Lower lobe of right lung (tissue), 2 donors: Measurements from ENCODE around the gene INHA. TPM values are rescaled to one million over a fixed set of nuclear protein-coding genes. Genes with fewer than 3 reads are reported as not detected.

Experiments
- ATAC-seq, 2 donors: fragments of 200-7000 bp; cut with Tn5 transposase; one replicate each; pipeline ENCODE4 v1.9.1; 2020 to 2022; ENCODE audit warnings: mild to moderate bottlenecking in 2 of 2, moderate library complexity in 2 of 2
- DNase-seq: peaks from one replicate; pipeline ENCODE4 v3.0.0-alpha.2; 2020
- H3K27ac ChIP-seq: fragments of 200-600 bp; one replicate; pipeline ENCODE4 v1.8.0; 2022
- H3K27me3 ChIP-seq: fragments of 200-600 bp; one replicate; pipeline ENCODE4 v1.8.0; 2022; ENCODE audit warnings: low read depth
- H3K36me3 ChIP-seq: fragments of 200-600 bp; one replicate; pipeline ENCODE4 v1.8.0; 2022; ENCODE audit warnings: mild to moderate bottlenecking
- H3K4me1 ChIP-seq: fragments of 200-600 bp; one replicate; pipeline ENCODE4 v1.8.0; 2022
- H3K4me3 ChIP-seq: fragments of 200-600 bp; one replicate; pipeline ENCODE4 v1.8.0; 2022; ENCODE audit warnings: mild to moderate bottlenecking
- H3K9me3 ChIP-seq: fragments of 200-600 bp; one replicate; pipeline ENCODE4 v1.8.0; 2022
- CTCF ChIP-seq: fragments of 200-600 bp; IDR thresholded peaks from one replicate; pipeline ENCODE4 v1.8.0; 2022; ENCODE audit warnings: antibody characterized with exemption, mild to moderate bottlenecking
- intact Hi-C: fragments of 100-400 bp; cut with DNase I; formaldehyde crosslinking; loops from one replicate; pipeline ENCODE4 v1.11.0; 2022
- total RNA-seq: library from RNA; stranded (reverse); fragmentation: NEBNext Ultra II Directional; extraction: Animal tissue kit (Norgen Biotek cat#: 25700); gene quantifications from one replicate; pipeline ENCODE4 v1.2.1, GENCODE V29; 2021
- donor health status: DM: no; HTN: yes; CAD: no; lungs with severe emphysema.

Gene INHA
- total RNA-seq, 1 donor from 2014 or later, result not detected

- Histone ChIP-seq H3K4me1 (no peaks in the 10 kb centered on the region), H3K4me3 (no peak overlapping the region), H3K9me3 (no peaks in the 10 kb centered on the region), H3K27ac (no peak overlapping the region), H3K36me3 (peaks cover 79% of the 10 kb centered on the region), H3K27me3 (no peaks in the 10 kb centered on the region)
- DNase-seq (no peak), ATAC-seq (no peak)
- intact Hi-C loops, result no loop called here
- TF ChIP-seq CTCF, result no peak
Measured at GRCh38 chr2:219612577-219613286, 40.6 kb downstream of the INHA start.

DNA sequence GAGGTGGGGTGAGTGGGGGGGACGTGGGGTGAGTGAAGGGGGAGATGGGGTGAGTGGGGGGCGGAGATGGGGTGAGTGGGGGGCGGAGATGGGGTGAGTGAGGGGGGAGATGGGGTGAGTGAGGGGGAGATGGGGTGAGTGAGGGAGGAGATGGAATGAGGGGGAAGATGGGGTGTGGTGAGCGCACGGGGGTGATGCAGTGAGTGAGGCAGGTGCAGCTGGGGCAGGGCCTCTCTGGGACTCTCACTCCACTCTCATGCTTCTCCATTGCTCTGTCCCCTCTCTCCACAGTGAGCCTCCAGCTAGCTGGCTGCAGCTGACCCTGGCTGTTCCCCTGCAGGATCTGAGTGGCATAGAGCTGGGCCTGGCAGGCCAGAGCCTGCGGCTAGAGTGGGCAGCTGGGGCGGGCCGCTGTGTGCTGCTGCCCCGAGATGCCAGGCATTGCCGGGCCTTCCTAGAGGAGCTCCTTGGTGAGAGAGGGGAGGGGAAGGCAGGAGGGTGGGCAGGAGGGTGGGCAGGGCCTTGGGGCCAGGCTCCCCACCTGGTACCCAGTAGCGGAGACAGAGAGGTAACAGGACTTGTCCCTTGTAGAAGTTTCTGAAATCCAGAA, 41.5 kb downstream of the INHA start:
- intact Hi-C loops, result no loop called here
- H3K36me3 ChIP-seq, result peaks cover 71% of the 10 kb centered on the region
- no peak overlapping the region for H3K4me3 ChIP-seq
- no peak for DNase-seq
- no peaks in the 10 kb centered on the region for H3K27me3 ChIP-seq
- no peak overlapping the region for H3K27ac ChIP-seq
- no peaks in the 10 kb centered on the region for H3K9me3 ChIP-seq
- ATAC-seq, result no peak
- TF ChIP-seq CTCF, result no peak
- no peaks in the 10 kb centered on the region for H3K4me1 ChIP-seq

- no peak overlapping the region for H3K4me3 ChIP-seq
- intact Hi-C loops, result no loop called here
- no peak for ATAC-seq
- no peaks in the 10 kb centered on the region for H3K4me1 ChIP-seq
- H3K27ac ChIP-seq, result no peak overlapping the region
- no peak for DNase-seq
- no peaks in the 10 kb centered on the region for H3K27me3 ChIP-seq
- no peaks in the 10 kb centered on the region for H3K9me3 ChIP-seq
- no peak for TF ChIP-seq CTCF
- H3K36me3 ChIP-seq, result peaks cover 64% of the 10 kb centered on the region
Measured at GRCh38 chr2:219614076-219614860, 42.2 kb downstream of the INHA start.

DNA sequence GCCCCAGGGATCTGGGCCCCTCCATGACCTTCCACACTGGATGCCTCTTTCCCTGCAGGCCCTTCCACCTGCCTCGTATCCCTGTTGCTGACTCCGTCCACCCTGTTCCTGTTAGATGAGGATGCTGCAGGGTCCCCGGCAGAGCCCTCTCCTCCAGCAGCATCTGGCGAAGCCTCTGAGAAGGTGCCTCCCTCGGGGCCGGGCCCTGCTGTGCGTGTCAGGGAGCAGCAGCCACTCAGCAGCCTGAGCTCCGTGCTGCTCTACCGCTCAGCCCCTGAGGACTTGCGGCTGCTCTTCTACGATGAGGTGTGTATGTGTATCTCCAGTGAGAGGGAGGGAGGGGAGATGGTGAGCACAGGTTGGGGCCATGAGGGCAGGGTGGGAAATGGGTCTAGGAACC, 42.9 kb downstream of the INHA start:
- Histone ChIP-seq H3K36me3 (peaks cover 56% of the 10 kb centered on the region), H3K27me3 (no peaks in the 10 kb centered on the region), H3K9me3 (no peaks in the 10 kb centered on the region), H3K27ac (no peak overlapping the region), H3K4me1 (no peaks in the 10 kb centered on the region), H3K4me3 (no peak overlapping the region)
- intact Hi-C loops, result no loop called here
- DNase-seq (no peak), ATAC-seq (no peak)
- TF ChIP-seq CTCF, result no peak

DNA sequence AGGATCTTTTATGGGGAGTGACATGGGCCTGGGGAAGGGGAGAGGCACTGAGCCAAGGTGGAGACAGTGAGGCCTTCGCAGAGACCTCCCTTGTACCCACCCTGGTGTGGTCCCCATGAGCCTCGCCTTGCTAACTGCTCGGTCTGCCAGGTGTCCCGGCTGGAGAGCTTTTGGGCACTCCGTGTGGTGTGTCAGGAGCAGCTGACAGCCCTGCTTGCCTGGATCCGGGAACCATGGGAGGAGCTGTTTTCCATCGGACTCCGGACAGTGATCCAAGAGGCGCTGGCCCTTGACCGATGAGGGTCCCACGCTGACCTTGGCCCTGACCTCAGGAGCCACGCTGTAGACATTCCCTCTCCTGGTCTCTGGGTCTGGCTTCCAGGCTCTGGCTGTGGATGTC, 43.8 kb downstream of the INHA start:
- ATAC-seq (no peak), DNase-seq (no peak)
- no peaks in the 10 kb centered on the region for H3K9me3 ChIP-seq
- no peaks in the 10 kb centered on the region for H3K4me1 ChIP-seq
- no peak overlapping the region for H3K4me3 ChIP-seq
- intact Hi-C loops, result no loop called here
- no peaks in the 10 kb centered on the region for H3K27me3 ChIP-seq
- peaks cover 48% of the 10 kb centered on the region for H3K36me3 ChIP-seq
- no peak for TF ChIP-seq CTCF
- no peak overlapping the region for H3K27ac ChIP-seq
